Fibroblast of skin of back (primary cell): Measurements from ENCODE around the gene TMEM121B.

ENCODE experiments used
- DNase-seq: peaks from one replicate; pipeline ENCODE4 v3.0.0-alpha.2; 2013

The TMEM121B gene

DNA sequence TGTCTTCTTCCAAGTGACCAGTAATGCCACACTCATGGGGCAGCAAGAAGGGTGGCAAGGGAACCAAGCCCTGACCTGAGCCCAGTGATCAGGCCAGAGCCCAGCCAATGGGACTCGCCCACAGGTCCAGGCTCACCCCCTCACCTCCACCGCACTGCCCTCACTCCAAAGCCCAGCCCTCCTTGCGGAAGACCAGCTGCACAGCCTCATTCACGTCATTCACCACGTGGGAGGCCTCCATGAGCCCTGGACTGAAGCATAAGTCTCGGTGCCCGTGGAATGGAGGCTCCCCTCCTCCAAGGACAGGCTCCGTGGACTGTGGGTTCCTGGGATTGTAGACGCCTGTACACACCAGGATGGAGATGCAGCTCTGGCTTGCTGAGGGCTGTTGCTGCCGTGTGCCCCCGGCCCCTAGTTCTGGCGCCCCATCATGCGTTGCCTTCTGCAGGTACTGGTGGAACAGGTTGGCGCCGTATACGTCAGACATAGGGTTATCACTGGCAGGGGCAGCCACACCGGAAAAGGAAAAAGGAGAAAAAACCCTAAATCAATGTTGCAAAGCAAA is 16.8 kb upstream of the TMEM121B start:
- no peak for DNase-seq

DNA sequence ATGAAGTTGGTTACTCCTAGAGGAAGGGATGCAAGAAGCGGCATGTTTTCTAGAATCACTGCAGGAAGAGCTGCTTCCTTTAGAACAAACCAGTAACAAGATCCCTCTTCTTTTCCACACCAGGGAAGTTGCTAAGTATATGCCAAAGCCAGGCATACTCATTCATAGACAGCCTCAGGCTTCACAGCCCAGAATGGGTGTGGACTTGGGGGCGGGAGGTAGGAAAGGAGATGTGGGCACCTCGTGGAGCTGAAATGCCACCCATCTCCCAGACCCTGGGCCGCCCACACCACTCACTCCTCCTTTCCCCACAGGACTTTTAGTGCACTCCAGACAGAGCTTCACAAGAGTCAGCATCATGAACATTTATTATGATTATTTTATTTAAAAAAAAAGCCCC is 16.0 kb upstream of the TMEM121B start:
- no peak for DNase-seq

DNA sequence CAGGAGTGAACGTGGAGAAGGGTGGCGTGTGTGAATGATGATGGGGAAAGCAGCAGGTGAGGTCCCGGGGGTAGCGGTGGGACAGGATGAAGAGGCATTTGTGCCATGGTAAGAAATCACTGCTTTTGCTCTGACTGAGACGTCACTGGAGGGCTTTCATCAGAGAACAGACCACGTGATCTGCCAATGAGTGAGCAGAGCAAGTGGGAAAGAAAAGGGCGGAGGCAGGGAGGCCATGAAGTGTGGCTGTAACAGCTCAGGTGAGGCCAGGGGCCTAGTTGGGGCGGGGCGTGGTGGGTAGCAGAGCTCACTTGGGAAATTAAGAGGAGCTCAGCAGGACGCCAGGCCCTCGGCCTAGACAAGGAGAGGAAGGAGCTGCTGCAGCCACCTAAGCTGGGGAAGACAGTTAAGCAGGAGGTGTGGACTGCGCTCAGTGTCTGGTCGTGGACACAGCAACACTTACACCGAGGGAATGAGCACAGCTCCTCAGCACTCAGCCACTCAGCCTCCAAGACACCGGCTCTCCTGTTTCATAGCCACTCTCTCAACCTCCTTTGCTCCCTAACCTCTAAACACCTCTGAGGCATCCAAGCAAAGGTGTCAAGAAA is 14.1 kb upstream of the TMEM121B start:
- no peak for DNase-seq

DNA sequence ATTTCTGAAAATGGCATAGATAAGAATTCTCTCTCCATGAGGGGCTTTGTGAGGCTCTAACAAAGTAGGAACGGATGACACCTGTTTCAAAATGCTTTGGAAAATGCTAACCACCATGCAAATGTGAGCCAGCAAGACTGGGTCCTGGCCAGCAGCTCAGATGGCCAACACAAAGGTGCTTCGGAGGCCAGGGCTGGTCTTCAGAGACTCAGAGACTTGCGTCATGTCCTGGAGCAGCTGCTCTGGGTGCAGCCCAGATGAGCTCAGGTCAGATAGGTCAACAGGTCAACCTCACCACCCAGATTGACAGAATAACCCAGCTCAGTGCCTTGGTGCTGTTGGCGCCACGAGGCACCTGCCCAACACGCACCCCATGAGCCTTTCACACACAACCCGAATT is 12.0 kb upstream of the TMEM121B start:
- DNase-seq: no peak

DNA sequence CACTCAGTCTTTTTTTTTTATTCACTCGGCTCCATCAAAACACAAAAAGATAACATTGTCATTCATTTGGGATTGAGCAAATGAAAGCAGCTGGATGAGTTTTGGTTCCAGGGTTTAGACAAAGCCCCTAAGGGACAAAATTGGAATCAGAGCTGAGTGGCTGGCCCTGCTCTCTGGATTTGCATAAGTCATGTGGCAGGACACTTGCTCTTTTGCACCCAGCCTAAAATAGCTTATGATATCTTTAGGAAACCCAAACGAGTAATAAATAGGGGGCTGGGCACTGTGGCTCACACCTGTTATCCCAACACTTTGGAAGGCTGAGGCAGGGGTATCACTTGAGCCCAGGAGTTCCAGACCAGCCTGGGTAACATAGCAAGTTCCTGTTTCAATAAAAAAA is 11.0 kb upstream of the TMEM121B start:
- no peak for DNase-seq

DNA sequence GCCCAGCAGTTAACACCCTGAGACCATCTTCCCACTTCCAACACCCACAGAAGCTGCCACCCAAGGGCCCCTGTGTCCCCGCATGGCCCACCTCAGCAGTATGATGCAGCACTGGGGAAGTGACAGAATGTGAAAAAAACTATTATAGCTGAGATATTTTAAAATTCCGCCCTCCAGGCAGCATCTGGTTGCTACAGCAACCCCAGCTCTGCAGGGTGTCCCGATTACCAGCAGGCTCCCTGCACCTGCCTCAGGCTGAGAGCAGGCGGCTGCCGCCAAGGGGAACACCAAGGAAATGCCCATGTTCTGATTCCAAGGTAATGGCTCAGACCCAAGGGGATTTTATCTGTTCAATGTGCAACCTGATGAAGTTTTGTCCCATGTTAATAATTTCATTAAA is 10.5 kb upstream of the TMEM121B start:
- DNase-seq: no peak

DNA sequence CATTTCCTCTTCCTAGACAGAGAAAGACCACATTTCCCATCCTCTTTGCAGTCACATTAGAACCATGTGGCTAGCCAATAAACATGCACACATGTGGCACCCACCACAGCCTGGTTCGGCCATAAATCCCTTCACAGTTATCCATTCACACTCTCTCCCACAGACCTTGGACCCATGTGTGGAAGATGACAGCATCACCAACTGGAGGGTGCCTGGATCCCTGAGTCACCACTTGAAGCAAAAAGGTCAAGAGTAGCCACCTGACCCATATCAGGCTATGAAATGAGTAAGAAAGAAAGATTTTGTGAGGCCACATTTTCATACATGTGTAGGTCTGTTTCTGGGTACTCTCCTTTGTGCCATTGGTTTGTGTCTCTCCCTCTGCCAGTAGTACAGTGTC is 9.0 kb upstream of the TMEM121B start:
- no peak for DNase-seq

DNA sequence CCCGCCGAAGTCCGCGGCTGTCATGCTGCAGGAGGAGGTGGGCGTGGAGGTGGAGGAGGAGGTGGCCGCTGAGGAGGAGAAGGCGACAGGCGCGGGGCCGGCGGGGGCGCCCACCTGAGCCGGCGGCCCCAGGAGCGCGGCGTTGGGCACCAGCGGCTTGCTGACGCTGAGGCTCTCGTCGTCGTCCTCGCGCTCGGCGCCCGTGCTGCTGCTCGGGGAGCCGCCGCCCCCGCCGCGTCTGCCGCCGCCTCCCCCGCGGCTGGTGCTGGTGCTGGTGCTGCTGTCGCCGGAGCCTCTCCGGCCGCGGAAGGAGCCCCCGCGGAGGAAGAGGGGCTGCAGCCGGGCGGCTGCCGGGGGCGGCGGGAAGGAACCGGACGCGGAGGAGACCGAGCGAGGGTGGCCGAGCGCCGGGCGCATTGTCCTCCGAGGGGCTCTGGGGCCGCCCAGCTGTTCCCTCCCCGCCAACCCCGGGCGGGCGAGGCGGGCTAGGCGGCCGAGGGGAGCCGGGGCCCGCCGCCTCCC is 388 bp downstream of the TMEM121B start:
- peak; percentile 15 for DNase-seq

DNA sequence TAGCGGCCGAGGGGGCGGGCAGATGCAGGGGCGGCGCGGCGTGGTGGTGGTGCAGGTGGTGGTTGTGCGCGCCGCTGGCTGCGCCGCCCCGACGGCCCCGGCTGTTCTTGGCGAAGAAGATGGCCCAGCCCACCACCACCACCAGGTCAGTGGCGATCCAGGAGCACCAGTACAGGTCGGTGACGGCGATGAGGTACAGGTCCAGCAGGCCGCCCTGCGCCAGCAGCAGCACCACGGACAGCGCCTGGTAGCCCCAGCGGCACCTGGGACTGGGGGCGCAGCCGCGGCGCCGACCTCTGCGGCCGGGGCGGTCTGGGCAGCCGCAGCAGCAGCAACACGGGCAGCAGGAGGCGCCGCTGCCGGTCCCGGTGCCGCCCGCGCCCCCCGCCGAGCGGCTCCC is 879 bp downstream of the TMEM121B start:
- DNase-seq: peak; percentile 30

DNA sequence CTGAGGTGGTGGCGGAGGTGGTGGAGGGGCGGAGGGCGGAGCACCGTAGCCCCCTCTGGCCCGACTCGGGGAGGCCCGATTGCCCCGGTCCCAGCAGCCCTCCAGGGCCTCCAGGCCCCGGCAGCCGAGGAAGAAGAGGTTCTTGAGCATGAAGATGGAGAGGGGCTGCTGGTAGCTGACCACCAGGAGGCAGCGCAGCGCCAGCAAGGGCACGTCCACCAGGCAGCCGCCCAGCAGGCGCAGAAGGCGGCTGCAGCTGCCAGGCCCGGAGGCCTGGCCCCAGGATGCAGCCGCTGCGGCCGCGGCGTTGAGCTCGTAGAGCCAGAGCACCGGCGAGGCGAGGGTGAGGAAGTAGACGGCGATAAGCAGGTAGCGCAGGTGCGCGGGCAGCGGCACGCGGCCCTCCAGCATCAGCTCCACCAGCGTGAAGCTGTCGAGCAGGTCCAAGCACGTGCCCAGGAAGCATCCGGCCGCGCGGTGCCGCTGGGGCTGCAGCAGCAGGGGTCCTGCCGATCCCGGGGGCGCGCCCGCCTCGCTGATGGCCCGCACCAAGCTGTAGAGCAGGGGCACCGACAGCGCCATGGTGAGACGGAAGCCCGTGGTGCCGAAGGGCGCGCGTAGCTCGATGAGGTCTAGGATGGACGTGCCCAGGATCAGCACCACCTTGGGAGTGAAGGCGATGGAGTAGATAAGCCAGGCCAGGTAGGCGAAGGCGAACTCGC is 1.5 kb downstream of the TMEM121B start:
- DNase-seq: no peak

DNA sequence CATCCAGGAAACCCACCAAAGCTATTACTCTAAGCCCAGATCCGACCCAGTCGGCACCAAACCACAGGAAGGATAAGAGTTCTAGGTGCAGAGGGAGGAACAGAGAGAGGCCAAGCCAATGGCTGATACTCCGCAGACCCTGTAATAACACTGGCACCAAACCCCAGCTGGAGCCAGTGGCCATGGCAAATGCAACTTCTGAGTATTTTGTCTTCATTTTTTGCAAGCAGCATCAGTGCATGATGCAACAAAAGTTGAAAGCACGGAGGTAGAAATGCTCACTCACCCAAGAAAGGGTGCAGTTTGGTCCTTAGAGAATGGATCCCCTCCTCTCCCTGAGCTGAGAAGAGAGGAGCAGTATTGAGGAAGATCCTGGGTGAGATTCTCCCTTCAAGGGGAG is 2.8 kb downstream of the TMEM121B start:
- no peak for DNase-seq

DNA sequence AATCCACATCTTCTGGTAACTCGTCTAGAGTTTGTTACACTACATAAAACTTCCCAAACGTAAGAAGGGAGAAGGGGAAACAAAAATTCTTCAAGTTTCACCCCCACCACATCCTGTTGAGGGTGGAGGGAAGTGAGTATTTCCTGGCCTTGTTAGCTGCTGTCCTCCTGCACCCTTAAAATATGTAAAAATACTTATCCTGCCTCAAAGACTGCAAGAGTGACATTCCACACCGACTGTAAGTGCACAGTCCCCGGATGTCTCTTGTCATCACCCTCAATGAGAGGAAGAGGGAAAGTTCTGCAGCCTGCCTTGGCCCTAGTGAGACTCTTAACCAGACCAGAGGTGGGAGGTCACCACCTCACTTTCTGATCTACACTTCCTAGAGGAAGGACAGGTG is 3.3 kb downstream of the TMEM121B start:
- DNase-seq: no peak

DNA sequence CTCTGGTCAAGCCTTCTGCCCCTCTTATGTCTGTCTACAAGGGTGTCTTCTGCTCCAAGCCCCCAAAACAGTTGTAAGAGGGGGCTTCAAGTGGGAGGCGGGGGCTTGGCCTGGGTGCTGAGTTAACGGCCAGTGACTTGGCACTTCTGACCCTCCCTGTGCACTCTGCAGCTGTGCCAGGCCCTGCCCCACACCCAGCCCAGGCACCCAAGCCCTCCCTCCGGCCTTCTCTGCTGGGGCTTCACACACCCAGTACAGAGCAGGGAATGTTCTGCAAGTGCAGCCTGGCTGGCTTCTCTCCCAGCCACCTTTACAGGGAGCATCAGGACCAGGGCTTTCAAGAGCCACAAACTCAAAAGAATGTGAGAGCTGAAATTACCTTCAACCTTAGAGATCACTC is 3.8 kb downstream of the TMEM121B start:
- no peak for DNase-seq

DNA sequence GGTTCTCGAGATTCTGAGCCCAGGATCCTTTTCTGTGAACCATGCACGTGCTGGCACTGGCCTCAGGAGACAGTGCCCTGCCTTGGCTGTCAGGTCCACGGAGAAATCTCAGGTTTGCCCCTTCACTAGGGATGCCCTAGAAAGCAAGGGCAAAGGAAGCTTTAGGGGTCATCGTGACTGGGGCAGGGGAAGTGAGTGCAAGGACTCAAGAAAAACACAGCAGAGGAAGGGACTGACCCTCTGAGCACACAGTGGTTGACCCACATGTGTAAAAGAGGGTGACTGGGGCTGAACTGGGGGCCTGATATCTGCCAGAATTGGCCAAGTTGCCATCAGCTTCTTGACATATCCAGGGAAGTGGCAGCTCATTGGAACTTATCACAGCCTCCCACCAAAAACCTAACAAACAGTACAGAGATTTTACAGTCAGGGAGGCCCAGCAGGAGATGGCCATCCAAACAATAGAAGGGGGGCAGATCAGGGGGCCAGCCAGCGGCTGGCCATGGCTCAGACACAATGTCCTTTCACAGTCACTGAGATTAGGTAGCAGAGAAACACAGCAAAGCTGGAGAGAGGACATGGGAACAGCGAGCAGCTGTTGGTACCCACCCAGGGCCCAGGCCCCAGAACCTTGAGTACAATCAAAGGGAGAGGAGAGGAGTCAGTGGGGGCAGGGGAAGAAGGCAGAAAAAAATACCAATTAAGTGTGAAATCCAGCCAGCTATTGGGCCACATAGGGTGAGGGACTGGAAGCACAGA is 4.4 kb downstream of the TMEM121B start:
- DNase-seq: no peak

DNA sequence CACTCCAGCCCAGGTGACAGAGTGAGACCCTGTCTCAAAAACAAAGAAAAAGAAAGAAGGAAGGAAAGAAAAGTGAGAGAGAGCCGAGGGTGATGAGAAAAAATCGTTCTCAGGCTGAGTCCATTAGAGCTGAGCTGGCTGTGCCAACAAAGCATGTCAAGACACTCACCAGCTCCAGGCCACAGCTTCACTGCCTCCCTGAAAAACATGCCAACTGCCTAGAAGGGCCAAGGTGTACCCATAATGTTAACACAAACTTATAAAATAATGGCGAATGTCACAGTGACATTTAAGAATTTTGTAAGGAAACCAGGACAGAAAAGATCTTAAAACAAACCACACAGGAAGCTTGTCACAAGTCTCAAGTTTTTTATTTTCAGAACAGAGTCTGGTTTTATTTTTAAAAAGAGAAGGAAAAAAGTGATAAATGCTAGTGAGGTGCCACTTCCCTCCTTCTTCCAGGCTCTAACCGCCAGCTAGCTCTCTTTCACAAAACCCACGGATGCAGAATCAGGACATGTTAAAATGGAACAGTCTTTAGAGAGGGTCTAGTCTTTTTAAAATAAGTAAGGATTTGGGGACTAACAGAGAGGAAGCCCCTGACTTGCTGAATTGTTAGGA is 5.1 kb downstream of the TMEM121B start:
- no peak for DNase-seq

DNA sequence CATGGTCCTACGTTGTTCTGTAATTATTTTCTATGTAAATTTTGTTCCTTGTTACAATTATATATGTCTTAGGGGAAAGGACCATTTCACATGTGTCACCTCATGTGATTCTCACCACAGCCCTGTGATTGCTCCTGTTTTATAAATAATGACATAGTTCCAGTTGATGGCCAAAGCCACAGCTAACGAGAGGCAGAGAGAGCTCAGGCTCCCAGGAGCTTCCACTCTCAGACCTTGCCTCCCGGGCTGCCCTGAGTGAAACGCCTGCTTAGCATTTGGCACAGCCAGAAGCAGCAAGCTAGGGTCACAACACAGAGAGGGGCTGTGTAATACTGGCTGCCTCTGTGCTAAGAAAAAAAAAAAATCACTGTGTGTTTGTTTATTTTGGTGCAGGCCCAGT is 5.9 kb downstream of the TMEM121B start:
- DNase-seq: no peak

DNA sequence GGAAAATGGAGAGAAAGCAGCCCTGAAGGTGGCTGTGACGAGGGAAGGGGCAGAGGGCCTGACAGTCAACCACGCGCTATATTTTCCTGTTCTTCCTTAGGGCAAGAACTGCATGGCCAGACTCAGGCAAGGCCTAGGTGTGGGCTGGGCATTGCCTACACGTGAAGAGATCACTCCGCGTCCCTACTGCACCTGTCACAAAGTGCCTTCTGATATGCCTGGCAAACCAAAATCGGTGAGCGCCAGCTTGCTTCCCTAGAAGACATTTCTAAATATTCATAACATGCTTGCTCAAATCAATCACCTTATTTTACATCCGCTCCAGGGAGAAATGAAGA is 6.3 kb downstream of the TMEM121B start:
- no peak for DNase-seq

DNA sequence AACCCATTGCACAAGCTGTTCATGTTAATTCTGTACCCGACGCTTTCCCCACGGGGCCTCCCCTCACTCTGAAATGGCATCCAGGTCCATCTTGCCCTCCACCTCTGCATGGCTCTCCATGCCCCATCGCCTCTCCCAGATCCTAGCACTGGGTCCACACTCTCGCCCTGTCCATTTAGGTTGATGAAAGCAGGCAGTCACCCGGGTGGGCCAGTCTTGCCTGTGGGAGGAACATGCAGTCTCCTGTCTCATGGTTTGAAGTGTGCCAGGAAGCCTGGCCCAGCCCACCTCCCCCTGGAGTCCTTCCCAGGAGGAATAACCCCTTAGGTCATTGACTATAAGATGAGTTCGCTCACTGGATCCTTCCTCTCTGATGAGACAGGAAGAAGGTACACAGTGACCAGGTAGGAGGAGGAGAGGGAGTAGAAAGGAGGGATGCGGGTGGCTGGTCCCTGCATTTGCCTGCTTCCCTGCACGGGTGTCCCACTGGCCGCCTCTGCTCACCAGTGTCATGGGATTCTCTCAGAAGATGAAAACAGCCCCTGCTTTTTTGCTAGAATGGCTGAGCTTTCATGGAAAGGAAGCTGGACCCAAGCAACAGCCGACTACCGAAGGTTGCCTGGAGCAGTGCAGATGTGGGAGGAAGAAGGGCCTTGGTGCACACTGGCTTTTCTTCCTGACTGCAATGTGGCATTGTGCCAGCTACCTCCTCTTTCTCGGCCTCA is 6.8 kb downstream of the TMEM121B start:
- DNase-seq: no peak

DNA sequence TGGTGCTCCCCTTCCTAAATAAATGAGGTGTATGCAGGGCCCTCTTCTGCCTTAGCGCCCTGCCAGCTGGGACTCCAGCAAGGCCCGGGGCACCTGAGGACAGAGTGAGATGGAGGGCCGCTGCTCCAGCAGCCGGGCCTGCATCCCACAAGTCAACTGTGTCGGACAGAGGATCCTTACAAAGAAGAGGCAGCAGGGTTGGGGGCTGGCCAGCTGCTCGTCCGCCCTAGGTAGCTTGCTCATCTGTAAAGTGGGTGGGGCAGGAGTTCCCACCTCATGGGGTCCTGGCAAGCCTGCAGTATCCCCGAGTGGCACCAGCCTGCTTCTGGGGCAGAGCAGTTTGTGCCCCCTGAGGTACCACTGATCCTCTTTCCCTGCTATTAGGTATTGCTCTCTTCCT is 7.6 kb downstream of the TMEM121B start:
- no peak for DNase-seq

DNA sequence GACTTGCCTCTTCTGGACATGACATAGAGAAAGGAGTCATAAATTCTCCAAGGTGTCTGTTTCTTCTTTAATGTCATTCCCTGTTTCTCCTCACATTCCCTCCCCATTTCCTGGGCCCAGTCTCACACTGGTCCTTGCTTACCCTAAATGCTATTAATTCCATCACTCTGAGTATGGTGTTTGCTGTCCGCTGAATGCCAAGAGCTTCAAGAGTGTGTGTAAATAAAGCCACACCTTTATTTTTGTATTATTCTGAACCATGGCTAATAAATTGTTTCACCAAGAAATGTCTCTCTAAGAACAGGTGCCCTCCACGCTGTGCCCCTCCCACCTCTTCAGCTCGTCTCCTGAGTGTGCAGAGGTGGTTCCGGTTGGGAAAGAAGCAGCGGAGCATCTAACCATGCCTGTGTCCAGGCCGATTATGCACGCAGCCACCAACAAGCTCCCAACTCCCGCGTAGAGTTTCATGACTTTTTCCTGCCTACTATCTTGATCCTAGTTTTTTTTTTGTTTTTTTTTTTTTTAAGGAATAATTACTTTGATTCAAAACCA is 8.6 kb downstream of the TMEM121B start:
- DNase-seq: no peak

DNA sequence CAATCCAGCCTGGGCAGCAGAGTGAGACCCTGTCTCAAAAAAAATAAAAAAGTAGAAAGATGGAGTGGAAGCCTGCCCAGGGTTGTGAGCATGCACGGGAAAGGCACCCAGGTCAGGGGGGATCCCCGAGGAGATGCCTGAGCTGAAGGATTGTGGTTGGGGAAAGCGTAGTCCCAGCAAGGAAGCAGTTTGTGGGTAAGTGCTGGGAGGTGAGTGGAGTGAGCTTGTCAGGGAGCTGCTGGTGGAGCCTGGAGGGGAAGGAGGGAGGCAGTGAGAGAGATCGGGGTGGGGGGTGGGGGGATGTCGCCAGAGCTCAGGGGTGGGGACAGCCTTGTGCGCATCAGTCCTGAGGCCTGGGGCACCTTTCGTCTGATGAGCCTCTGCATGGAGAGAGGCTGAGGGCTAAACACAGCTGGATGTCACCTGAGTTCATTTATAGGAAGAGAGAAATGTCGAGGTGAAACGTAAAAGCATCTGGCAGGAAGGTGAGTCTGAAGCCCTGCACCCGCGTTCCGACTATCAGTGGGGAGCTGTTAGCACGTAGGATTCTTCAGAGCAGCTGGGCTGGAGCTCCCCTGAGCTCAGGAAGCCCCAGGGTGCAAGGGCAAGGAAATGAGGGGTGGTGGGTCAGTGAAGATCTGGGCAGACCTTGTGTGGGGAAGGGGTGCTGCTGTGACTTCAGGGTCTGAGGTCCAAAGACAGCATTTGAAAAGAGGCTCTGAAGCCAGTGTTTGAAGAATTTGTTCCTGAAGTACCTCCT is 10.2 kb downstream of the TMEM121B start:
- no peak for DNase-seq
